Esophagus squamous epithelium (tissue), 5 donors: ENCODE results near the gene SGSH. TPM values are rescaled to one million over a fixed set of nuclear protein-coding genes. Genes with fewer than 3 reads are reported as not detected.

ENCODE experiments used
- DNase-seq: peaks from one replicate; lab custom pipeline; 2025; lab: John Stamatoyannopoulos, UW
- H3K27ac ChIP-seq, 4 donors: fragments of 200-600 bp; sonication (generic); one replicate each; pipeline ENCODE4 v1.5.1; 2016 to 2019; ENCODE audit warnings: mild to moderate bottlenecking in 1 of 4
- H3K27me3 ChIP-seq, 4 donors: fragments of 200-600 bp; sonication (generic); 1 replicate in 3 of 4; 2 replicates in 1 of 4; pipeline versions ENCODE4 v1.5.1 to v1.6.0; 2017 to 2021; ENCODE audit warnings: antibody characterized with exemption in 1 of 4
- H3K36me3 ChIP-seq, 3 donors: fragments of 200-600 bp; sonication (generic); one replicate each; pipeline ENCODE4 v1.5.1; 2016 to 2019
- H3K4me1 ChIP-seq, 3 donors: fragments of 200-600 bp; sonication (generic); one replicate each; pipeline ENCODE4 v1.5.1; 2017 to 2019
- H3K4me3 ChIP-seq, 4 donors: fragments of 200-600 bp; sonication (generic); 1 replicate in 3 of 4; 2 replicates in 1 of 4; pipeline ENCODE4 v1.5.1; 2016 to 2019; ENCODE audit warnings: mild to moderate bottlenecking in 2 of 4, moderate library complexity in 1 of 4
- H3K9me3 ChIP-seq, 3 donors: fragments of 200-600 bp; sonication (generic); one replicate each; pipeline ENCODE4 v1.5.1; 2016 to 2019
- CTCF ChIP-seq, 6 experiments: fragments of 450-650 bp in 4 of 6; fragments of 200-600 bp in 2 of 6; sonication (generic) in 2 of 6; IDR thresholded peaks; one replicate each; pipeline ENCODE4 v1.5.1; 2016 to 2019; ENCODE audit warnings: antibody characterized with exemption in 6 of 6, mild to moderate bottlenecking in 4 of 6, moderate library complexity in 4 of 6
- POLR2A ChIP-seq, 4 donors: fragments of 450-650 bp; IDR thresholded peaks; one replicate each; pipeline ENCODE4 v1.6.1; 2017; ENCODE audit warnings: antibody characterized with exemption in 4 of 4, mild to moderate bottlenecking in 4 of 4, moderate library complexity in 3 of 4
- WGBS, 2 donors: methylation state at CpG; one replicate each; pipeline ENCODE4 v1.1.5; 2018; 5-methylcytosine and 5-hydroxymethylcytosine counted together
- intact Hi-C: fragments of 100-400 bp; cut with DNase I; formaldehyde crosslinking; loops from one replicate; pipeline ENCODE4 v1.15.0; 2022
- total RNA-seq, 4 donors: library from RNA; depleted of rRNA; stranded (reverse); fragments of >200 nt; gene quantifications; one replicate each; pipeline ENCODE4 v1.1.0, GENCODE V29; 2016
- donor health status: DM: yes; HTN: yes; CAD: no.

Gene SGSH
- total RNA-seq, 4 donors from 2014 or later: 8.7 to 18.7 (median 12.9) TPM

GRCh38 chr17:80220736-80221215, 643 bp upstream of the SGSH start:
- DNase-seq: no peak
- TF ChIP-seq POLR2A (IDR thresholded peaks at IDR 0.05) (no peak), CTCF (IDR thresholded peaks at IDR 0.05) (no peak)
- H3K27ac ChIP-seq: peak overlapping the region; percentile 81 to 91 (median 86)
- H3K4me3 ChIP-seq: peak overlapping the region; percentile 77 to 99 (median 90)
- H3K27me3 ChIP-seq: no peaks in the 10 kb centered on the region
- peaks cover 0 to 35% (median 0%) of the 10 kb centered on the region in 3 donors for H3K36me3 ChIP-seq
- WGBS, 2 donors: 1% methylated on average over 15 of the region's 41 CpGs; no CpG with 5 or more reads in 1 of the 2 donors
- H3K9me3 ChIP-seq: no peaks in the 10 kb centered on the region
- intact Hi-C loops: no loop called here
- H3K4me1 ChIP-seq: peaks cover 10 to 54% (median 26%) of the 10 kb centered on the region in 3 donors

GRCh38 chr17:80219763-80220053, 425 bp downstream of the SGSH start:
- intact Hi-C loops: no loop called here
- H3K9me3 ChIP-seq: no peaks in the 10 kb centered on the region
- H3K27ac ChIP-seq: peak overlapping the region; percentile 81 to 91 (median 86)
- H3K36me3 ChIP-seq: peaks cover 0 to 41% (median 0%) of the 10 kb centered on the region in 3 donors
- H3K4me3 ChIP-seq: peak overlapping the region; percentile 77 to 99 (median 90)
- peaks cover 10 to 54% (median 26%) of the 10 kb centered on the region in 3 donors for H3K4me1 ChIP-seq
- TF ChIP-seq POLR2A (IDR thresholded peaks at IDR 0.05): no peak
- TF ChIP-seq CTCF (IDR thresholded peaks at IDR 0.05): no peak
- no peak for DNase-seq
- no peaks in the 10 kb centered on the region for H3K27me3 ChIP-seq
- WGBS, 2 donors: 0% methylated on average over 2 to 5 of the region's 5 CpGs

- DNase-seq: peak; percentile 27
- WGBS, 2 donors: 43 to 45% methylated on average over 9 to 11 of the region's 15 CpGs
- Histone ChIP-seq H3K27ac (peak overlapping the region; percentile 81 to 91 (median 86)), H3K9me3 (no peaks in the 10 kb centered on the region), H3K36me3 (peaks cover 0 to 46% (median 0%) of the 10 kb centered on the region in 3 donors), H3K27me3 (no peaks in the 10 kb centered on the region), H3K4me1 (peaks cover 10 to 54% (median 26%) of the 10 kb centered on the region in 3 donors), H3K4me3 (peak overlapping the region; percentile 77 to 99 (median 90))
- intact Hi-C loops: no loop called here
- no peak for TF ChIP-seq CTCF (IDR thresholded peaks at IDR 0.05)
- peak in 1 of 4 donors; percentile 19 for TF ChIP-seq POLR2A (IDR thresholded peaks at IDR 0.05)
Observed at GRCh38 chr17:80219013-80219762, 945 bp downstream of the SGSH start.

GRCh38 chr17:80218391-80218790, 1.7 kb downstream of the SGSH start:
- H3K4me1 ChIP-seq: peaks cover 10 to 53% (median 26%) of the 10 kb centered on the region in 3 donors
- no peaks in the 10 kb centered on the region for H3K27me3 ChIP-seq
- no peak for DNase-seq
- no peak overlapping the region for H3K27ac ChIP-seq
- TF ChIP-seq POLR2A (IDR thresholded peaks at IDR 0.05) (no peak), CTCF (IDR thresholded peaks at IDR 0.05) (no peak)
- WGBS, 2 donors: 91% methylated on average over 4 of the region's 7 CpGs; no CpG with 5 or more reads in 1 of the 2 donors
- no peak overlapping the region for H3K4me3 ChIP-seq
- no peaks in the 10 kb centered on the region for H3K9me3 ChIP-seq
- intact Hi-C loops: no loop called here
- peaks cover 0 to 53% (median 0%) of the 10 kb centered on the region in 3 donors for H3K36me3 ChIP-seq

- TF ChIP-seq POLR2A (IDR thresholded peaks at IDR 0.05): no peak
- no peak for TF ChIP-seq CTCF (IDR thresholded peaks at IDR 0.05)
- no peaks in the 10 kb centered on the region for H3K9me3 ChIP-seq
- H3K27me3 ChIP-seq: no peaks in the 10 kb centered on the region
- no peak overlapping the region for H3K4me3 ChIP-seq
- H3K4me1 ChIP-seq: peaks cover 10 to 51% (median 26%) of the 10 kb centered on the region in 3 donors
- H3K27ac ChIP-seq: no peak overlapping the region
- H3K36me3 ChIP-seq: peaks cover 0 to 55% (median 0%) of the 10 kb centered on the region in 3 donors
- no peak for DNase-seq
- WGBS, 2 donors: 95% methylated on average over 2 to 12 of the region's 13 CpGs
- intact Hi-C loops: no loop called here
Observed at GRCh38 chr17:80217703-80218362, 2.3 kb downstream of the SGSH start.
